Lower lobe of right lung (tissue), 2 donors: ENCODE measurements around the gene GINS1. TPM values are rescaled to one million over a fixed set of nuclear protein-coding genes. Genes with fewer than 3 reads are reported as not detected.

Source experiments
- ATAC-seq, 2 donors: fragments of 200-7000 bp; cut with Tn5 transposase; one replicate each; pipeline ENCODE4 v1.9.1; 2020 to 2022; ENCODE audit warnings: mild to moderate bottlenecking in 2 of 2, moderate library complexity in 2 of 2
- DNase-seq: peaks from one replicate; pipeline ENCODE4 v3.0.0-alpha.2; 2020
- H3K27ac ChIP-seq: fragments of 200-600 bp; one replicate; pipeline ENCODE4 v1.8.0; 2022
- H3K27me3 ChIP-seq: fragments of 200-600 bp; one replicate; pipeline ENCODE4 v1.8.0; 2022; ENCODE audit warnings: low read depth
- H3K36me3 ChIP-seq: fragments of 200-600 bp; one replicate; pipeline ENCODE4 v1.8.0; 2022; ENCODE audit warnings: mild to moderate bottlenecking
- H3K4me1 ChIP-seq: fragments of 200-600 bp; one replicate; pipeline ENCODE4 v1.8.0; 2022
- H3K4me3 ChIP-seq: fragments of 200-600 bp; one replicate; pipeline ENCODE4 v1.8.0; 2022; ENCODE audit warnings: mild to moderate bottlenecking
- H3K9me3 ChIP-seq: fragments of 200-600 bp; one replicate; pipeline ENCODE4 v1.8.0; 2022
- intact Hi-C: fragments of 100-400 bp; cut with DNase I; formaldehyde crosslinking; loops from one replicate; pipeline ENCODE4 v1.11.0; 2022
- total RNA-seq: library from RNA; stranded (reverse); fragmentation: NEBNext Ultra II Directional; extraction: Animal tissue kit (Norgen Biotek cat#: 25700); gene quantifications from one replicate; pipeline ENCODE4 v1.2.1, GENCODE V29; 2021
- TF ChIP-seq, protein P1 (sequence below): fragments of 200-600 bp; IDR thresholded peaks from one replicate; pipeline ENCODE4 v1.8.0; 2022; ENCODE audit warnings: antibody characterized with exemption, mild to moderate bottlenecking
- donor health status: DM: no; HTN: yes; CAD: no; lungs with severe emphysema.

GINS1 gene
- total RNA-seq, 1 donor from 2014 or later, result 0.92 TPM

DNA sequence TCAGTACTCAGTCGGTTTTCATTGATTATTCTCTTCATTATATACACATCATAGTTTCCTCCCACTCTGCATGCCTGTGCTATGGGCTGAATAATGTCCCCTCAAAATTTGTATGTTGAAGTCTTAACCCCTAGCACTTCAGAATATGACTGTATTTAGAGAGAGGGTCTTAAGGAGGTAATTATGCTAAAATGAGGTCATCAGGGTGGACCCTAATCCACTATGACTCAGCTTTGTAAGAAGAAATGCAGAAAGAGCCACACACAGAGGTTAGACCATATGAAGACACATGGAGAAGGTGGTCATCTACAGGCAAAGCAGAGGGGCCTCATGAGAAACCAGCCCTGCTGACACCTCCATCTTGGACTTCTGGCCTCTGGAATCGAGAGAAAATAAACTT, 32.6 kb upstream of the GINS1 start:
- Histone ChIP-seq H3K27me3 (no peaks in the 10 kb centered on the region), H3K9me3 (no peaks in the 10 kb centered on the region), H3K4me3 (no peak overlapping the region), H3K27ac (no peak overlapping the region), H3K36me3 (no peaks in the 10 kb centered on the region), H3K4me1 (no peaks in the 10 kb centered on the region)
- TF ChIP-seq, protein P1, sequence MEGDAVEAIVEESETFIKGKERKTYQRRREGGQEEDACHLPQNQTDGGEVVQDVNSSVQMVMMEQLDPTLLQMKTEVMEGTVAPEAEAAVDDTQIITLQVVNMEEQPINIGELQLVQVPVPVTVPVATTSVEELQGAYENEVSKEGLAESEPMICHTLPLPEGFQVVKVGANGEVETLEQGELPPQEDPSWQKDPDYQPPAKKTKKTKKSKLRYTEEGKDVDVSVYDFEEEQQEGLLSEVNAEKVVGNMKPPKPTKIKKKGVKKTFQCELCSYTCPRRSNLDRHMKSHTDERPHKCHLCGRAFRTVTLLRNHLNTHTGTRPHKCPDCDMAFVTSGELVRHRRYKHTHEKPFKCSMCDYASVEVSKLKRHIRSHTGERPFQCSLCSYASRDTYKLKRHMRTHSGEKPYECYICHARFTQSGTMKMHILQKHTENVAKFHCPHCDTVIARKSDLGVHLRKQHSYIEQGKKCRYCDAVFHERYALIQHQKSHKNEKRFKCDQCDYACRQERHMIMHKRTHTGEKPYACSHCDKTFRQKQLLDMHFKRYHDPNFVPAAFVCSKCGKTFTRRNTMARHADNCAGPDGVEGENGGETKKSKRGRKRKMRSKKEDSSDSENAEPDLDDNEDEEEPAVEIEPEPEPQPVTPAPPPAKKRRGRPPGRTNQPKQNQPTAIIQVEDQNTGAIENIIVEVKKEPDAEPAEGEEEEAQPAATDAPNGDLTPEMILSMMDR, result no peak
- DNase-seq, result no peak
- intact Hi-C loops, result no loop called here
- no peak for ATAC-seq

- H3K27ac ChIP-seq, result no peak overlapping the region
- no peaks in the 10 kb centered on the region for H3K9me3 ChIP-seq
- no peaks in the 10 kb centered on the region for H3K36me3 ChIP-seq
- ATAC-seq (no peak), DNase-seq (no peak)
- TF ChIP-seq, protein P1, result no peak
- no peak overlapping the region for H3K4me3 ChIP-seq
- no peaks in the 10 kb centered on the region for H3K4me1 ChIP-seq
- no peaks in the 10 kb centered on the region for H3K27me3 ChIP-seq
- intact Hi-C loops, result no loop called here
Measured at GRCh38 chr20:25376236-25376635, 31.2 kb upstream of the GINS1 start.

DNA sequence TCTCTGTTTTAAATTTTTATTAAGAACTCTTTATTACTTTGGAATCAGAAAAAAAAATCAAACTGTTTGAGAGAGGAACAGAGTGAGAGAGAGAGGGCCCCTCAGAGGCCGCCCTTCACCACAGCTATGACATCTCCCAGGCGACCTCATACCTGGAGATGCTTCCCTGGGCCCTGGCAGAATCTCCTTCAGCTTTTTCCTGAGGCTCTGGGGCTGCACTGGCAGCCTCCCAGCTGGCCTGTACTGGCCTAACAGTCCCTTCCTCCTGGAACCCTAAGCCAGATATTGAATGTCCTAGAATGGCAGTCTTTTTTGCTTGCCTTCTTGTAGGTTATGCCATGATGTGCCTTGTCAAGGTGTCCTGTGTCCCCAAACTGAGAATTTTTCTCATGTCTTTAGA, 30.6 kb upstream of the GINS1 start:
- Histone ChIP-seq H3K36me3 (no peaks in the 10 kb centered on the region), H3K27ac (no peak overlapping the region), H3K4me3 (no peak overlapping the region), H3K4me1 (no peaks in the 10 kb centered on the region), H3K9me3 (no peaks in the 10 kb centered on the region), H3K27me3 (no peaks in the 10 kb centered on the region)
- TF ChIP-seq, protein P1, result no peak
- no peak for ATAC-seq
- DNase-seq, result no peak
- intact Hi-C loops, result no loop called here

- H3K27ac ChIP-seq, result no peak overlapping the region
- H3K36me3 ChIP-seq, result no peaks in the 10 kb centered on the region
- intact Hi-C loops, result no loop called here
- ATAC-seq (no peak), DNase-seq (no peak)
- no peaks in the 10 kb centered on the region for H3K4me1 ChIP-seq
- no peak overlapping the region for H3K4me3 ChIP-seq
- no peaks in the 10 kb centered on the region for H3K9me3 ChIP-seq
- TF ChIP-seq, protein P1, result no peak
- no peaks in the 10 kb centered on the region for H3K27me3 ChIP-seq
Measured at GRCh38 chr20:25378189-25378883, 29.1 kb upstream of the GINS1 start.

DNA sequence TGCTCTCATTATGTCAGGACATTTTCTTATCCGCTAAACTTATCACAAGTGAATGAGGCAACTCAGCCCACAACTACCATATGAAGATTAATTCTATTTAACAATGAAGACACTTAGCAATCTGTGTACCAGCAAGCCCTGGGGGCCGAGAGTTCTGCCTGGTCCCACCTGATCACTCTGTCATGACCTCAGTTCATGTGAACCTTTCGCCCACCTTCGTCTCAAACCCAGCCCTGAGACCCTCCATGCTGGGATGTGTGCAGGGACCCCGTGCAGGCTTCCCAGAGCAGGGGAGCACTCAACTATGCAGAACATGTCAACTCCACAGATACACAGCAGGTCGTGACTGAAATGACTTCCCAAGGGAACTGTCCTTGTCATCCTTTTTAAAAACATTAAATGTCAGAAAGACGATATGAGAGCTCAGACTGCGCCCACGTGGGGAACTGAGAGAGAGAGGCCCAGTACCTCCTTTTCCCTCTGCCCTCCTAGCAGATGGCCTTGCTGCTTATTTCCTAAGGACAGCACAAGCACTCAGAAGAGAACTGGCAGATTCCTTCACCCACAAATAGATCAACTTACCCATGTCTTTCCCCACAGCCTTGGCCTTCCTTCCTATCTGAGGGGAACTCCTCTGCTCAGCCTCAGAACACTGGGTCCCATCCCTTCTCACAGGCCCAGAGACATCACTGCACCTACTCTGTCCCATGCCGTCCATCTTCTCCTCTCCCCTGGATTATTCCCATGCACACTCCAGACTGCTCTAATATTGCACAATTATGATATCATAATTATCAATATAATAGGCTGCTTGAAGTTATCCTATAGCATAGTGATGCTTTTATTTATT, 28.4 kb upstream of the GINS1 start:
- Histone ChIP-seq H3K4me3 (no peak overlapping the region), H3K4me1 (no peaks in the 10 kb centered on the region), H3K36me3 (no peaks in the 10 kb centered on the region), H3K27ac (no peak overlapping the region), H3K9me3 (no peaks in the 10 kb centered on the region), H3K27me3 (no peaks in the 10 kb centered on the region)
- ATAC-seq, result peak in 1 of 2 donors; percentile 14
- TF ChIP-seq, protein P1, result no peak
- DNase-seq, result no peak
- intact Hi-C loops, result no loop called here
